Upper lobe of left lung (tissue), 4 donors: ENCODE data around the gene DPH6.

Experiments used
- CTCF ChIP-seq, 6 experiments: fragments of 450-650 bp in 4 of 6; fragments of 200-600 bp in 2 of 6; sonication (generic) in 2 of 6; IDR thresholded peaks; one replicate each; pipeline ENCODE4 v1.5.1; 2016 to 2019; ENCODE audit warnings: antibody characterized with exemption in 6 of 6
- POLR2A ChIP-seq, 4 donors: fragments of 450-650 bp; IDR thresholded peaks; one replicate each; pipeline ENCODE4 v1.5.1; 2016 to 2017; ENCODE audit warnings: antibody characterized with exemption in 4 of 4, mild to moderate bottlenecking in 2 of 4
- POLR2AphosphoS5 ChIP-seq, 2 donors: sonication (generic); formaldehyde crosslinking; IDR thresholded peaks; one replicate each; pipeline ENCODE4 v1.5.1; 2017; ENCODE audit warnings: antibody characterized with exemption in 2 of 2

- TF ChIP-seq POLR2A (IDR thresholded peaks at IDR 0.05) (no peak), CTCF (IDR thresholded peaks at IDR 0.05) (no peak), POLR2AphosphoS5 (IDR thresholded peaks at IDR 0.05) (no peak)
Observed at GRCh38 chr15:35519052-35519451, 26.9 kb downstream of the DPH6 start.
